HepG2 (cell line): ENCODE data around the gene CEACAM16. TPM values are rescaled to one million over a fixed set of nuclear protein-coding genes. Genes with fewer than 3 reads are reported as not detected.

Source experiments
- CBFB ChIP-seq: sonication (generic); formaldehyde crosslinking; IDR thresholded peaks from 2 replicates; pipeline ENCODE4 v1.4.0; 2020; ENCODE audit warnings: missing genetic modification reagents
- CHCHD3 ChIP-seq: sonication (generic); formaldehyde crosslinking; IDR thresholded peaks from 2 replicates; pipeline ENCODE4 v1.8.0; 2022; ENCODE audit warnings: mild to moderate bottlenecking, missing genetic modification reagents, moderate library complexity
- HOXD1 ChIP-seq: sonication (generic); formaldehyde crosslinking; IDR thresholded peaks from 2 replicates; pipeline ENCODE4 v1.5.0; 2020; ENCODE audit warnings: missing genetic modification reagents
- KDM3A ChIP-seq: IDR thresholded peaks from 2 replicates; pipeline ENCODE4 v1.6.1; 2018; ENCODE audit warnings: low read depth, missing compliant biosample characterization
- MED8 ChIP-seq: sonication (generic); formaldehyde crosslinking; IDR thresholded peaks from 2 replicates; pipeline ENCODE4 v1.8.1; 2023; ENCODE audit warnings: mild to moderate bottlenecking, missing genetic modification reagents; ENCODE audit not compliant: insufficient replicate concordance
- MXD4 ChIP-seq: IDR thresholded peaks from 2 replicates; pipeline ENCODE4 v1.6.1; 2016; ENCODE audit warnings: mild to moderate bottlenecking, missing biosample characterization, missing genetic modification reagents
- YY1 ChIP-seq: IDR thresholded peaks from 2 replicates; pipeline ENCODE4 v1.6.1; 2011; ENCODE audit warnings: low read length, low read depth, moderate library complexity, mild to moderate bottlenecking; ENCODE audit not compliant: insufficient read depth, insufficient replicate concordance
- ZNF274 ChIP-seq: sonication (generic); formaldehyde crosslinking; IDR thresholded peaks from 2 replicates; pipeline ENCODE4 v1.5.1; 2020; ENCODE audit warnings: mild to moderate bottlenecking, missing genetic modification reagents
- ZNF296 ChIP-seq: sonication (generic); formaldehyde crosslinking; conservative IDR thresholded peaks from 2 replicates; pipeline ENCODE4 v1.5.0; 2020; ENCODE audit warnings: mild to moderate bottlenecking, missing genetic modification reagents
- ZNF510 ChIP-seq: sonication (generic); formaldehyde crosslinking; IDR thresholded peaks from 2 replicates; pipeline ENCODE4 v1.4.0; 2020; ENCODE audit warnings: low read depth, mild to moderate bottlenecking, missing genetic modification reagents
- polyA plus RNA-seq, 8 experiments: library from polyadenylated mRNA; depleted of rRNA in 3 of 8; stranded (reverse) in 7 of 8; unstranded in 1 of 8; fragments of >200 nt; fragmentation: Illumina TruSeq in 4 of 8; extraction: Trizol in 4 of 8; gene quantifications; 2 replicates each; pipeline versions ENCODE4 v1.2.1 to v1.2.3, GENCODE V29; 2011 to 2016; ENCODE audit warnings: low read depth in 4 of 8, missing spikeins in 1 of 8, mixed read lengths in 1 of 8; ENCODE audit not compliant: insufficient read depth in 1 of 8
- total RNA-seq, 5 experiments: library from RNA; depleted of rRNA; stranded (reverse); fragments of >200 nt; fragmentation: Illumina TruSeq; extraction: Trizol; gene quantifications; 2 replicates each; pipeline ENCODE4 v1.2.3, GENCODE V29; 2016; ENCODE audit warnings: low read depth in 1 of 5
- TF ChIP-seq, protein P1 (sequence below): sonication (generic); formaldehyde crosslinking; IDR thresholded peaks from 2 replicates; pipeline ENCODE4 v1.8.1; 2022; ENCODE audit warnings: low read depth, mild to moderate bottlenecking, missing genetic modification reagents
- TF ChIP-seq, protein P2 (sequence below): sonication (generic); formaldehyde crosslinking; IDR thresholded peaks from 2 replicates; pipeline ENCODE4 v1.4.0; 2020; ENCODE audit warnings: missing genetic modification reagents, borderline replicate concordance
- TF ChIP-seq, protein P3 (sequence below): sonication (generic); formaldehyde crosslinking; IDR thresholded peaks from 2 replicates; pipeline ENCODE4 v1.5.0; 2020; ENCODE audit warnings: mild to moderate bottlenecking, missing genetic modification reagents, borderline replicate concordance
- TF ChIP-seq, protein P4 (sequence below), 2 experiments: sonication (generic) in 1 of 2; formaldehyde crosslinking in 1 of 2; IDR thresholded peaks; 2 replicates each; pipeline versions ENCODE4 v1.5.1 to v1.6.1; 2011 to 2020; ENCODE audit warnings: borderline replicate concordance in 1 of 2, low read depth in 1 of 2, low read length in 1 of 2, mild to moderate bottlenecking in 1 of 2, missing genetic modification reagents in 1 of 2, moderate library complexity in 1 of 2
- TF ChIP-seq, protein P5 (sequence below): IDR thresholded peaks from 2 replicates; pipeline ENCODE4 v1.6.1; 2016

The CEACAM16 gene
- total and polyA plus RNA-seq, 2 of the 13 experiments (the other 11 are each of a cell fraction or from before 2014, with no cell fraction given): not detected

DNA sequence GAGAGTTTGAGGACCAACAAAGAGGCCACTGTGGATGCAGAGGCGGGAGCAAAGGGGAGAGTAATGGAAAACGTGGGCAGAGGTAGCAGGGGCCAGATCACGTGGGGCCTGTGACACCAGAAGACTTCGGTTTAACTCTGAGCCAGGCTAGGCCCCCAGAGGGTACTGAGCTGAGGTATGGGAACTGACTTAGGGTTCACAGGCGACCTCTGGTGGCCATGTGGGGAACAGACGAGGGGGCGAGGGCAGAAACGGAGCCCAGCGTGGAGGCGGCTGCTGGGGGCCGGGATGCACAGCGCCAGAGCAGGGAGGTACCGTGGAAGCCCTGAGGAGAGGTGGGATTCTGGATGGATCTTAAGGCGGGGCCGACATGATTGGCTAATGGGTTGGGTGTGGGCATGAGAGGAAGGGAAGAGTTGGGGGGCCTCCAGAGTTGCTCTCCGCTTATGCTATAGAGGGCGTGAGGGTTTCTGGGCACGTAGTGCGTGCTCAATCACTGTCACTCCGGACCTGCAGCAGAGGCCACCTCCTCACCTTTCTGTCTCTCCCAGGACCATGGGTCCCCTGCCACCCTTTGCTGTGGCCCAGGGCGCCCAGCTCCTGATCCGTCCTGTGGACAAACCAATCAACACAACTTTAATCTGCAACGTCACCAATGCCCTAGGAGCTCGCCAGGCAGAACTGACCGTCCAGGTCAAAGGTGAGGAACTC is 41.6 kb upstream of the CEACAM16 start (continued):
- TF ChIP-seq, protein P1, sequence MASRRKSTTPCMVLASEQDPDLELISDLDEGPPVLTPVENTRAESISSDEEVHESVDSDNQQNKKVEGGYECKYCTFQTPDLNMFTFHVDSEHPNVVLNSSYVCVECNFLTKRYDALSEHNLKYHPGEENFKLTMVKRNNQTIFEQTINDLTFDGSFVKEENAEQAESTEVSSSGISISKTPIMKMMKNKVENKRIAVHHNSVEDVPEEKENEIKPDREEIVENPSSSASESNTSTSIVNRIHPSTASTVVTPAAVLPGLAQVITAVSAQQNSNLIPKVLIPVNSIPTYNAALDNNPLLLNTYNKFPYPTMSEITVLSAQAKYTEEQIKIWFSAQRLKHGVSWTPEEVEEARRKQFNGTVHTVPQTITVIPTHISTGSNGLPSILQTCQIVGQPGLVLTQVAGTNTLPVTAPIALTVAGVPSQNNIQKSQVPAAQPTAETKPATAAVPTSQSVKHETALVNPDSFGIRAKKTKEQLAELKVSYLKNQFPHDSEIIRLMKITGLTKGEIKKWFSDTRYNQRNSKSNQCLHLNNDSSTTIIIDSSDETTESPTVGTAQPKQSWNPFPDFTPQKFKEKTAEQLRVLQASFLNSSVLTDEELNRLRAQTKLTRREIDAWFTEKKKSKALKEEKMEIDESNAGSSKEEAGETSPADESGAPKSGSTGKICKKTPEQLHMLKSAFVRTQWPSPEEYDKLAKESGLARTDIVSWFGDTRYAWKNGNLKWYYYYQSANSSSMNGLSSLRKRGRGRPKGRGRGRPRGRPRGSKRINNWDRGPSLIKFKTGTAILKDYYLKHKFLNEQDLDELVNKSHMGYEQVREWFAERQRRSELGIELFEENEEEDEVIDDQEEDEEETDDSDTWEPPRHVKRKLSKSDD: no peak
- TF ChIP-seq CHCHD3 (CRISPR knock-in tag) (no peak), HOXD1 (CRISPR knock-in tag) (0 out of 2 replicates have a peak, but pooled peaks have one; percentile 21), CBFB (CRISPR knock-in tag) (no peak), MED8 (CRISPR knock-in tag) (no peak), KDM3A (CRISPR knock-in tag) (no peak), MXD4 (CRISPR knock-in tag) (no peak; the same call in 1 of the 2 replicates), YY1 (peak; percentile 21), ZNF296 (CRISPR knock-in tag) (no peak), ZNF510 (CRISPR knock-in tag) (no peak), ZNF274 (CRISPR knock-in tag) (peak; percentile 27; the same call in 1 of the 2 replicates)
- TF ChIP-seq, protein P2, sequence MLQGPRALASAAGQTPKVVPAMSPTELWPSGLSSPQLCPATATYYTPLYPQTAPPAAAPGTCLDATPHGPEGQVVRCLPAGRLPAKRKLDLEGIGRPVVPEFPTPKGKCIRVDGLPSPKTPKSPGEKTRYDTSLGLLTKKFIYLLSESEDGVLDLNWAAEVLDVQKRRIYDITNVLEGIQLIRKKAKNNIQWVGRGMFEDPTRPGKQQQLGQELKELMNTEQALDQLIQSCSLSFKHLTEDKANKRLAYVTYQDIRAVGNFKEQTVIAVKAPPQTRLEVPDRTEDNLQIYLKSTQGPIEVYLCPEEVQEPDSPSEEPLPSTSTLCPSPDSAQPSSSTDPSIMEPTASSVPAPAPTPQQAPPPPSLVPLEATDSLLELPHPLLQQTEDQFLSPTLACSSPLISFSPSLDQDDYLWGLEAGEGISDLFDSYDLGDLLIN (CRISPR knock-in tag): no peak
- TF ChIP-seq, protein P3, sequence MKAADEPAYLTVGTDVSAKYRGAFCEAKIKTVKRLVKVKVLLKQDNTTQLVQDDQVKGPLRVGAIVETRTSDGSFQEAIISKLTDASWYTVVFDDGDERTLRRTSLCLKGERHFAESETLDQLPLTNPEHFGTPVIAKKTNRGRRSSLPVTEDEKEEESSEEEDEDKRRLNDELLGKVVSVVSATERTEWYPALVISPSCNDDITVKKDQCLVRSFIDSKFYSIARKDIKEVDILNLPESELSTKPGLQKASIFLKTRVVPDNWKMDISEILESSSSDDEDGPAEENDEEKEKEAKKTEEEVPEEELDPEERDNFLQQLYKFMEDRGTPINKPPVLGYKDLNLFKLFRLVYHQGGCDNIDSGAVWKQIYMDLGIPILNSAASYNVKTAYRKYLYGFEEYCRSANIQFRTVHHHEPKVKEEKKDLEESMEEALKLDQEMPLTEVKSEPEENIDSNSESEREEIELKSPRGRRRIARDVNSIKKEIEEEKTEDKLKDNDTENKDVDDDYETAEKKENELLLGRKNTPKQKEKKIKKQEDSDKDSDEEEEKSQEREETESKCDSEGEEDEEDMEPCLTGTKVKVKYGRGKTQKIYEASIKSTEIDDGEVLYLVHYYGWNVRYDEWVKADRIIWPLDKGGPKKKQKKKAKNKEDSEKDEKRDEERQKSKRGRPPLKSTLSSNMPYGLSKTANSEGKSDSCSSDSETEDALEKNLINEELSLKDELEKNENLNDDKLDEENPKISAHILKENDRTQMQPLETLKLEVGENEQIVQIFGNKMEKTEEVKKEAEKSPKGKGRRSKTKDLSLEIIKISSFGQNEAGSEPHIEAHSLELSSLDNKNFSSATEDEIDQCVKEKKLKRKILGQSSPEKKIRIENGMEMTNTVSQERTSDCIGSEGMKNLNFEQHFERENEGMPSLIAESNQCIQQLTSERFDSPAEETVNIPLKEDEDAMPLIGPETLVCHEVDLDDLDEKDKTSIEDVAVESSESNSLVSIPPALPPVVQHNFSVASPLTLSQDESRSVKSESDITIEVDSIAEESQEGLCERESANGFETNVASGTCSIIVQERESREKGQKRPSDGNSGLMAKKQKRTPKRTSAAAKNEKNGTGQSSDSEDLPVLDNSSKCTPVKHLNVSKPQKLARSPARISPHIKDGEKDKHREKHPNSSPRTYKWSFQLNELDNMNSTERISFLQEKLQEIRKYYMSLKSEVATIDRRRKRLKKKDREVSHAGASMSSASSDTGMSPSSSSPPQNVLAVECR: 0 out of 2 replicates have a peak, but pooled peaks have one; percentile 30
- TF ChIP-seq, protein P4, sequence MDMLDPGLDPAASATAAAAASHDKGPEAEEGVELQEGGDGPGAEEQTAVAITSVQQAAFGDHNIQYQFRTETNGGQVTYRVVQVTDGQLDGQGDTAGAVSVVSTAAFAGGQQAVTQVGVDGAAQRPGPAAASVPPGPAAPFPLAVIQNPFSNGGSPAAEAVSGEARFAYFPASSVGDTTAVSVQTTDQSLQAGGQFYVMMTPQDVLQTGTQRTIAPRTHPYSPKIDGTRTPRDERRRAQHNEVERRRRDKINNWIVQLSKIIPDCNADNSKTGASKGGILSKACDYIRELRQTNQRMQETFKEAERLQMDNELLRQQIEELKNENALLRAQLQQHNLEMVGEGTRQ (IDR thresholded peaks at IDR 0.05; ENCODE audit: low read depth, low read length): peak; percentile 64; the same call in 1 of the 2 replicates
- TF ChIP-seq, protein P4 (CRISPR knock-in tag; IDR thresholded peaks at IDR 0.05; ENCODE audit: borderline replicate concordance): no peak; the same call in 1 of the 2 replicates
- TF ChIP-seq, protein P5, sequence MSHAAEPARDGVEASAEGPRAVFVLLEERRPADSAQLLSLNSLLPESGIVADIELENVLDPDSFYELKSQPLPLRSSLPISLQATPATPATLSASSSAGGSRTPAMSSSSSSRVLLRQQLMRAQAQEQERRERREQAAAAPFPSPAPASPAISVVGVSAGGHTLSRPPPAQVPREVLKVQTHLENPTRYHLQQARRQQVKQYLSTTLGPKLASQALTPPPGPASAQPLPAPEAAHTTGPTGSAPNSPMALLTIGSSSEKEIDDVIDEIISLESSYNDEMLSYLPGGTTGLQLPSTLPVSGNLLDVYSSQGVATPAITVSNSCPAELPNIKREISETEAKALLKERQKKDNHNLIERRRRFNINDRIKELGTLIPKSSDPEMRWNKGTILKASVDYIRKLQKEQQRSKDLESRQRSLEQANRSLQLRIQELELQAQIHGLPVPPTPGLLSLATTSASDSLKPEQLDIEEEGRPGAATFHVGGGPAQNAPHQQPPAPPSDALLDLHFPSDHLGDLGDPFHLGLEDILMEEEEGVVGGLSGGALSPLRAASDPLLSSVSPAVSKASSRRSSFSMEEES (CRISPR knock-in tag): 0 out of 2 replicates have a peak, but pooled peaks have one; percentile 12
